Esophagus squamous epithelium (tissue), 5 donors: ENCODE data around the gene DTX1. TPM values are rescaled to one million over a fixed set of nuclear protein-coding genes. Genes with fewer than 3 reads are reported as not detected.

Source experiments
- DNase-seq: peaks from one replicate; lab custom pipeline; 2025; lab: John Stamatoyannopoulos, UW
- H3K27ac ChIP-seq, 4 donors: fragments of 200-600 bp; sonication (generic); one replicate each; pipeline ENCODE4 v1.5.1; 2016 to 2019; ENCODE audit warnings: mild to moderate bottlenecking in 1 of 4
- H3K27me3 ChIP-seq, 4 donors: fragments of 200-600 bp; sonication (generic); 1 replicate in 3 of 4; 2 replicates in 1 of 4; pipeline versions ENCODE4 v1.5.1 to v1.6.0; 2017 to 2021; ENCODE audit warnings: antibody characterized with exemption in 1 of 4
- H3K36me3 ChIP-seq, 3 donors: fragments of 200-600 bp; sonication (generic); one replicate each; pipeline ENCODE4 v1.5.1; 2016 to 2019
- H3K4me1 ChIP-seq, 3 donors: fragments of 200-600 bp; sonication (generic); one replicate each; pipeline ENCODE4 v1.5.1; 2017 to 2019
- H3K4me3 ChIP-seq, 4 donors: fragments of 200-600 bp; sonication (generic); 1 replicate in 3 of 4; 2 replicates in 1 of 4; pipeline ENCODE4 v1.5.1; 2016 to 2019; ENCODE audit warnings: mild to moderate bottlenecking in 2 of 4, moderate library complexity in 1 of 4
- H3K9me3 ChIP-seq, 3 donors: fragments of 200-600 bp; sonication (generic); one replicate each; pipeline ENCODE4 v1.5.1; 2016 to 2019
- CTCF ChIP-seq, 6 experiments: fragments of 450-650 bp in 4 of 6; fragments of 200-600 bp in 2 of 6; sonication (generic) in 2 of 6; IDR thresholded peaks; one replicate each; pipeline ENCODE4 v1.5.1; 2016 to 2019; ENCODE audit warnings: antibody characterized with exemption in 6 of 6, mild to moderate bottlenecking in 4 of 6, moderate library complexity in 4 of 6
- POLR2A ChIP-seq, 4 donors: fragments of 450-650 bp; IDR thresholded peaks; one replicate each; pipeline ENCODE4 v1.6.1; 2017; ENCODE audit warnings: antibody characterized with exemption in 4 of 4, mild to moderate bottlenecking in 4 of 4, moderate library complexity in 3 of 4
- WGBS, 2 donors: methylation state at CpG; one replicate each; pipeline ENCODE4 v1.1.5; 2018; 5-methylcytosine and 5-hydroxymethylcytosine counted together
- intact Hi-C: fragments of 100-400 bp; cut with DNase I; formaldehyde crosslinking; loops from one replicate; pipeline ENCODE4 v1.15.0; 2022
- total RNA-seq, 4 donors: library from RNA; depleted of rRNA; stranded (reverse); fragments of >200 nt; gene quantifications; one replicate each; pipeline ENCODE4 v1.1.0, GENCODE V29; 2016
- donor health status: DM: yes; HTN: yes; CAD: no.

DTX1 gene
- total RNA-seq, 4 donors from 2014 or later: 0.49 to 4.8 (median 1.8) TPM

- intact Hi-C loops: no loop called here
- Histone ChIP-seq H3K4me3 (peak overlapping the region in 3 of 4 donors; percentile 36 to 71 (median 49)), H3K9me3 (no peaks in the 10 kb centered on the region), H3K36me3 (no peaks in the 10 kb centered on the region), H3K4me1 (peaks cover 7 to 25% (median 8%) of the 10 kb centered on the region in 3 donors), H3K27me3 (peaks cover 5 to 80% (median 10%) of the 10 kb centered on the region in 4 donors), H3K27ac (peak overlapping the region in 1 of 4 donors; percentile 28)
- 60 to 86% methylated on average over 8 to 21 of the region's 44 CpGs for WGBS, 2 donors
- TF ChIP-seq CTCF (IDR thresholded peaks at IDR 0.05) (no peak), POLR2A (IDR thresholded peaks at IDR 0.05) (no peak)
- no peak for DNase-seq
Observed at GRCh38 chr12:113057565-113058485, 1.3 kb downstream of the DTX1 start.

- no peak for DNase-seq
- 71 to 92% methylated on average over 1 of the region's 1 CpG for WGBS, 2 donors
- no peak overlapping the region for H3K4me3 ChIP-seq
- H3K36me3 ChIP-seq: no peaks in the 10 kb centered on the region
- TF ChIP-seq CTCF (IDR thresholded peaks at IDR 0.05) (no peak), POLR2A (IDR thresholded peaks at IDR 0.05) (no peak)
- intact Hi-C loops: no loop called here
- peaks cover 5 to 80% (median 10%) of the 10 kb centered on the region in 4 donors for H3K27me3 ChIP-seq
- H3K4me1 ChIP-seq: peaks cover 7 to 25% (median 8%) of the 10 kb centered on the region in 3 donors
- no peak overlapping the region for H3K27ac ChIP-seq
- no peaks in the 10 kb centered on the region for H3K9me3 ChIP-seq
Observed at GRCh38 chr12:113058553-113058952, 2.0 kb downstream of the DTX1 start.

GRCh38 chr12:113059071-113059595 is 2.6 kb downstream of the DTX1 start:
- peaks cover 5 to 85% (median 10%) of the 10 kb centered on the region in 4 donors for H3K27me3 ChIP-seq
- intact Hi-C loops: no loop called here
- no peak for TF ChIP-seq CTCF (IDR thresholded peaks at IDR 0.05)
- TF ChIP-seq POLR2A (IDR thresholded peaks at IDR 0.05): no peak
- 86 to 93% methylated on average over 6 to 7 of the region's 8 CpGs for WGBS, 2 donors
- H3K4me1 ChIP-seq: peaks cover 7 to 25% (median 8%) of the 10 kb centered on the region in 3 donors
- no peaks in the 10 kb centered on the region for H3K9me3 ChIP-seq
- H3K4me3 ChIP-seq: no peak overlapping the region
- no peak overlapping the region for H3K27ac ChIP-seq
- H3K36me3 ChIP-seq: no peaks in the 10 kb centered on the region
- DNase-seq: no peak

- 71 to 83% methylated on average over 7 of the region's 7 CpGs for WGBS, 2 donors
- no peak for TF ChIP-seq POLR2A (IDR thresholded peaks at IDR 0.05)
- TF ChIP-seq CTCF (IDR thresholded peaks at IDR 0.05): no peak
- intact Hi-C loops: no loop called here
- DNase-seq: no peak
- H3K4me1 ChIP-seq: peaks cover 7 to 23% (median 8%) of the 10 kb centered on the region in 3 donors
- H3K4me3 ChIP-seq: no peak overlapping the region
- peaks cover 5 to 85% (median 10%) of the 10 kb centered on the region in 4 donors for H3K27me3 ChIP-seq
- no peak overlapping the region for H3K27ac ChIP-seq
- no peaks in the 10 kb centered on the region for H3K9me3 ChIP-seq
- H3K36me3 ChIP-seq: no peaks in the 10 kb centered on the region
Observed at GRCh38 chr12:113060336-113060960, 3.9 kb downstream of the DTX1 start.
